Ishikawa (cell line): ENCODE results near the gene SLC27A5.

ENCODE experiments used
- CEBPB ChIP-seq: IDR thresholded peaks from 2 replicates; pipeline ENCODE4 v1.6.1; 2012
- CREB1 ChIP-seq: IDR thresholded peaks from 2 replicates; pipeline ENCODE4 v1.6.1; 2012; ENCODE audit warnings: low read depth
- EGR1 ChIP-seq: IDR thresholded peaks from 2 replicates; pipeline ENCODE4 v1.6.1; 2012
- EP300 ChIP-seq: IDR thresholded peaks from 2 replicates; pipeline ENCODE4 v1.6.1; 2012; ENCODE audit warnings: borderline replicate concordance
- FOXM1 ChIP-seq: IDR thresholded peaks from 2 replicates; pipeline ENCODE4 v1.6.1; 2012; ENCODE audit warnings: low read depth, borderline replicate concordance
- MAX ChIP-seq: IDR thresholded peaks from 2 replicates; pipeline ENCODE4 v1.6.1; 2012
- NFIC ChIP-seq: IDR thresholded peaks from 2 replicates; pipeline ENCODE4 v1.6.1; 2012
- RAD21 ChIP-seq: IDR thresholded peaks from 2 replicates; pipeline ENCODE4 v1.6.1; 2012; ENCODE audit warnings: low read depth
- TAF1 ChIP-seq: IDR thresholded peaks from 2 replicates; pipeline ENCODE4 v1.6.1; 2012; ENCODE audit warnings: low read depth, mild to moderate bottlenecking
- TCF12 ChIP-seq: IDR thresholded peaks from 2 replicates; pipeline ENCODE4 v1.6.1; 2012; ENCODE audit warnings: low read depth
- TEAD4 ChIP-seq: IDR thresholded peaks from 2 replicates; pipeline ENCODE4 v1.6.1; 2012
- USF1 ChIP-seq: IDR thresholded peaks from 2 replicates; pipeline ENCODE4 v1.6.1; 2012
- YY1 ChIP-seq: IDR thresholded peaks from 2 replicates; pipeline ENCODE4 v1.6.1; 2012; ENCODE audit warnings: low read depth
- ZBTB7A ChIP-seq: IDR thresholded peaks from 2 replicates; pipeline ENCODE4 v1.6.1; 2012; ENCODE audit warnings: low read depth
- TF ChIP-seq, protein P1 (sequence below): IDR thresholded peaks from 2 replicates; pipeline ENCODE4 v1.6.1; 2012; ENCODE audit warnings: low read depth, mild to moderate bottlenecking

The SLC27A5 gene

DNA sequence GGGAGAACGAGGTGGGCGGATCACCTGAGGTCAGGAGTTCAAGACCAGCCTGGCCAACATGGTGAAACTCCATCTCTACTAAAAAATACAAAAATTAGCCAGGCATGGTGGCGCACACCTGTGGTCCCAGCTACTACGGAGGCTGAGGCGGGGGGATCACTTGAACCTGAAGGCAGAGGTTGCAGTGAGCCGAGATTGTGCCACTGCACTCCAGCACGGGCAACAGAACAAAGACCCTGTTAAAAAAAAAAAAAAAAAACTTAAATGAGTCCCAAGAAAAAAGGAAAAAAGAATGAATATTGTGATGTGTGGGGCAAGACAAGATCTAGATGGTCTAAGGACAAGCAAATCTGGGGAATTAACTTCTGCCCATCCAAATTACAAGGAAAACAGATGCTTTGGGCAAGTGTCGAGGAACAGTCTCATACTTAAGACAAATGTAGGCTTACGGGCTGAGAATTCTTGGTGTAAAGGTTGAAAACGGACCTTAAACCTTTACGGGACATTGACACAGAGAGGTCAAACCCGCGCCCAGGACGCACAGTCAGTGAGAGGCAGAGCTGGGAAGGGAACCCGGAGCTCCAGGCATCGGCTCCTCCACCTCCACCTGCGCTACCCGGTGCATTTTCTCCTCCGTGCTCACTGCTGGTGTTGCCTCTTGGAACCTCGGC lies 45.6 kb downstream of the SLC27A5 start:
- TF ChIP-seq TAF1 (no peak), NFIC (no peak), TEAD4 (no peak), TCF12 (no peak), ZBTB7A (no peak), CREB1 (no peak)

- TF ChIP-seq TEAD4, result no peak
- TF ChIP-seq MAX, result no peak
- no peak for TF ChIP-seq USF1
- TF ChIP-seq EGR1, result no peak
- no peak for TF ChIP-seq EP300
- no peak for TF ChIP-seq FOXM1
- no peak for TF ChIP-seq TAF1
- TF ChIP-seq ZBTB7A, result no peak
- no peak for TF ChIP-seq CEBPB
- TF ChIP-seq CREB1, result no peak
- TF ChIP-seq, protein P1, sequence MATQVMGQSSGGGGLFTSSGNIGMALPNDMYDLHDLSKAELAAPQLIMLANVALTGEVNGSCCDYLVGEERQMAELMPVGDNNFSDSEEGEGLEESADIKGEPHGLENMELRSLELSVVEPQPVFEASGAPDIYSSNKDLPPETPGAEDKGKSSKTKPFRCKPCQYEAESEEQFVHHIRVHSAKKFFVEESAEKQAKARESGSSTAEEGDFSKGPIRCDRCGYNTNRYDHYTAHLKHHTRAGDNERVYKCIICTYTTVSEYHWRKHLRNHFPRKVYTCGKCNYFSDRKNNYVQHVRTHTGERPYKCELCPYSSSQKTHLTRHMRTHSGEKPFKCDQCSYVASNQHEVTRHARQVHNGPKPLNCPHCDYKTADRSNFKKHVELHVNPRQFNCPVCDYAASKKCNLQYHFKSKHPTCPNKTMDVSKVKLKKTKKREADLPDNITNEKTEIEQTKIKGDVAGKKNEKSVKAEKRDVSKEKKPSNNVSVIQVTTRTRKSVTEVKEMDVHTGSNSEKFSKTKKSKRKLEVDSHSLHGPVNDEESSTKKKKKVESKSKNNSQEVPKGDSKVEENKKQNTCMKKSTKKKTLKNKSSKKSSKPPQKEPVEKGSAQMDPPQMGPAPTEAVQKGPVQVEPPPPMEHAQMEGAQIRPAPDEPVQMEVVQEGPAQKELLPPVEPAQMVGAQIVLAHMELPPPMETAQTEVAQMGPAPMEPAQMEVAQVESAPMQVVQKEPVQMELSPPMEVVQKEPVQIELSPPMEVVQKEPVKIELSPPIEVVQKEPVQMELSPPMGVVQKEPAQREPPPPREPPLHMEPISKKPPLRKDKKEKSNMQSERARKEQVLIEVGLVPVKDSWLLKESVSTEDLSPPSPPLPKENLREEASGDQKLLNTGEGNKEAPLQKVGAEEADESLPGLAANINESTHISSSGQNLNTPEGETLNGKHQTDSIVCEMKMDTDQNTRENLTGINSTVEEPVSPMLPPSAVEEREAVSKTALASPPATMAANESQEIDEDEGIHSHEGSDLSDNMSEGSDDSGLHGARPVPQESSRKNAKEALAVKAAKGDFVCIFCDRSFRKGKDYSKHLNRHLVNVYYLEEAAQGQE, result no peak
- TF ChIP-seq TCF12, result no peak
- TF ChIP-seq NFIC, result no peak
- TF ChIP-seq YY1, result no peak
- TF ChIP-seq RAD21, result no peak
Observed at GRCh38 chr19:58460039-58460438, 51.8 kb downstream of the SLC27A5 start.

DNA sequence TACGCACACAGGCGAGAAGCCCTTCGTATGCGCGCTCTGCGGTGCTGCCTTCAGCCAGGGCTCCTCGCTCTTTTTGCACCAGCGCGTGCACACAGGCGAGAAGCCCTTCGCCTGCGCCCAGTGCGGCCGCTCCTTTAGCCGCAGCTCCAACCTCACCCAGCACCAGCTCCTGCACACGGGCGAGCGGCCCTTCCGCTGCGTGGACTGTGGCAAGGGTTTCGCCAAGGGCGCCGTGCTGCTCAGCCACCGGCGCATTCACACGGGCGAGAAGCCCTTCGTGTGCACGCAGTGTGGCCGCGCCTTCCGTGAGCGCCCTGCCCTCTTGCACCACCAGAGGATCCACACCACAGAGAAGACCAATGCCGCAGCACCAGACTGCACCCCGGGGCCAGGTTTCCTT lies 55.7 kb downstream of the SLC27A5 start:
- TF ChIP-seq ZBTB7A, result no peak

DNA sequence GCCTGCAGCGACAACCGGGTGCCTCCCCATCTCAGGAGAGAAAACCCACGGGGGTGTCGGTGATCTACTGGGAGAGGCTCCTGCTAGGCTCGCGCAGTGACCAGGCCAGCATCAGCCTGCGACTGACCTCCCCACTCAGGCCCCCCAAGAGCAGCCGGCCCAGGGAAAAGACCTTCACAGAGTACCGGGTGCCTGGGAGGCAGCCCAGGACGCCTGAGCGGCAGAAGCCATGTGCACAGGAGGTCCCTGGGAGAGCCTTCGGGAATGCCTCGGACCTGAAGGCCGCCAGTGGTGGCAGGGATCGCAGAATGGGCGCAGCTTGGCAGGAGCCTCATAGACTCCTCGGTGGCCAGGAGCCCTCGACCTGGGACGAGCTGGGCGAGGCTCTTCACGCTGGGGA lies 56.5 kb downstream of the SLC27A5 start:
- TF ChIP-seq USF1 (no peak), NFIC (no peak), MAX (no peak), TAF1 (no peak), ZBTB7A (no peak), TCF12 (no peak), TEAD4 (no peak), CEBPB (no peak), EP300 (no peak), EGR1 (no peak), RAD21 (no peak), CREB1 (no peak), YY1 (no peak), FOXM1 (no peak)
- TF ChIP-seq, protein P1, result no peak

DNA sequence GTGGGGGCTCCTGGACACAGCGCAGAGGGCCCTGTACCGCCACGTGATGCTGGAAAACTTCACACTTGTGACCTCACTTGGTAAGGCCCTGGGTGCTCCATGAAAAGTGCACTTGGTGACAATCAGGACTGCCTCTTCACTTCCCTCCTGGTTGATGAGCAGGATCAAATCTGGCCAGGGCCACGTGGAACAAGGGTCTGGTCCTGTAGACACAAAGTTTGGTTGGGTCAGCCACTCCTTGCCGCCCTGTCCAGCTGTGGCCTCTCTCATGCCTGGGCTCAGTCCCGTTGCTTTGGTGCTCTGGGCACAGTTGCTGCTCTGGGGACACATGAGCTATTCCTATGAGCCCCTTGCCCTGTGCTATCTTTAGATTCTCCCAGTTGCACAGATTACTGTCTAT lies 58.0 kb downstream of the SLC27A5 start:
- no peak for TF ChIP-seq CREB1
- no peak for TF ChIP-seq RAD21
- TF ChIP-seq, protein P1, result no peak
- no peak for TF ChIP-seq TAF1
- no peak for TF ChIP-seq EP300
- TF ChIP-seq TCF12, result no peak
